Pericardium fibroblast (primary cell): Measurements from ENCODE around the gene CEP350. TPM values are rescaled to one million over a fixed set of nuclear protein-coding genes. Genes with fewer than 3 reads are reported as not detected.

ENCODE experiments used
- total RNA-seq: library from RNA; depleted of rRNA; stranded (reverse); fragments of >200 nt; gene quantifications from 2 replicates; pipeline ENCODE4 v1.2.3, GENCODE V29; 2015

The CEP350 gene, protein sequence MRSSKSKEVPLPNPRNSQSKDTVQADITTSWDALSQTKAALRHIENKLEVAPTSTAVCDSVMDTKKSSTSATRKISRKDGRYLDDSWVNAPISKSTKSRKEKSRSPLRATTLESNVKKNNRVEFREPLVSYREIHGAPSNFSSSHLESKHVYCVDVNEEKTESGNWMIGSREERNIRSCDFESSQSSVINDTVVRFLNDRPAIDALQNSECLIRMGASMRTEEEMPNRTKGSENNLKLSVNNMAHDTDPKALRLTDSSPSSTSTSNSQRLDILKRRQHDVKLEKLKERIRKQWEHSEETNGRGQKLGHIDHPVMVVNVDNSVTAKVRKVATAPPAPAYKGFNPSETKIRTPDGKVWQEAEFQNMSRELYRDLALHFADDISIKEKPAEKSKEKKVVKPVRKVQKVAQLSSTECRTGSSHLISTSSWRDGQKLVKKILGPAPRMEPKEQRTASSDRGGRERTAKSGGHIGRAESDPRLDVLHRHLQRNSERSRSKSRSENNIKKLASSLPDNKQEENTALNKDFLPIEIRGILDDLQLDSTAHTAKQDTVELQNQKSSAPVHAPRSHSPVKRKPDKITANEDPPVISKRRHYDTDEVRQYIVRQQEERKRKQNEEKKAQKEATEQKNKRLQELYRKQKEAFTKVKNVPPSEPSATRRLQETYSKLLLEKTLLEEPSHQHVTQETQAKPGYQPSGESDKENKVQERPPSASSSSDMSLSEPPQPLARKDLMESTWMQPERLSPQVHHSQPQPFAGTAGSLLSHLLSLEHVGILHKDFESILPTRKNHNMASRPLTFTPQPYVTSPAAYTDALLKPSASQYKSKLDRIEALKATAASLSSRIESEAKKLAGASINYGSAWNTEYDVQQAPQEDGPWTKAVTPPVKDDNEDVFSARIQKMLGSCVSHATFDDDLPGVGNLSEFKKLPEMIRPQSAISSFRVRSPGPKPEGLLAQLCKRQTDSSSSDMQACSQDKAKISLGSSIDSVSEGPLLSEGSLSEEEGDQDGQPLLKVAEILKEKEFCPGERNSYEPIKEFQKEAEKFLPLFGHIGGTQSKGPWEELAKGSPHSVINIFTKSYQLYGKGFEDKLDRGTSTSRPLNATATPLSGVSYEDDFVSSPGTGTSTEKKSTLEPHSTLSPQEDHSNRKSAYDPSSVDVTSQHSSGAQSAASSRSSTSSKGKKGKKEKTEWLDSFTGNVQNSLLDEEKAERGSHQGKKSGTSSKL (N-terminal part only)
- total RNA-seq: 18.7 and 28.9 TPM in 2 replicates

DNA sequence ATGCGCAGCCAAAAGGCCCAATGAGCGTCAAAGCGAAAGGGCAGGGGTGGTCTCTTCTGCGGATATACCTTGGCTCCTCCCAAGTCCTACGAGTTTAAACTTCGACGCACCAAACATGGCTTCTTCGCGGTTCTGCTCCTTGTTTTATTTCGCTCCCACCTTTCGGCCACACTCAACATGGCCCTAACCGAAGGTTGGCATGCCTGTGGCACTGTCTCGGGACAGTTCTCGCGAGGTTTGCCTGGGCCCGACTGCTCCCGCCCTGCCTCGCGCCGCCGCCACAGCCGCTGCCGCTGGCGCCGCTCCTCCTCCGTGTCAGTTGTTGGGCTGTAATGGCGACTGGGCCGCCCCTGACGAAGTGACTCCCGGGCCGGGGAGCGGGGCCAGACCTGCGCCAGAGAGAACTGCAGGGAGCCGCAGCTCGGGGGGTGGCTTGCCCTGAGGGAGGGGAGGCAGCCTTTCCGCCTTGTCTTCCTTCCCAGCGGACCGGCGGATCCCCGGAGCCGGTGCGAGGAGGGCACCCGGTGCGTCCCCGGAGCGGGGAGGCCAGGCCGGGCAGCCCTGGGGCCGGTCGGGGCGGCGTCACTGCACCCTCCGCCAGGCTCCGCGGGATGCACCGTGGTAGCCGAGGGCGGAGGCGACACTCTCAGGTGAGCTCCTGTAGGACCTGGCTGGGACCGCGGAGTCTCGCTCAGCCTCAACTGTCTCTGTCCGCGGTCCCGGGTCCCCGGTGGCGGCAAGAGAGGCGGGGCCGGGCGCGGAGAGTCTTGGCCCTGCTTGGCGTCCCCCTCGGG lies at the start of gene CEP350:
CEP350 (plus strand) TSS at position 318 of the 794 bp plus-strand sequence. CDS start 31,372 bp downstream, outside the sequence.

DNA sequence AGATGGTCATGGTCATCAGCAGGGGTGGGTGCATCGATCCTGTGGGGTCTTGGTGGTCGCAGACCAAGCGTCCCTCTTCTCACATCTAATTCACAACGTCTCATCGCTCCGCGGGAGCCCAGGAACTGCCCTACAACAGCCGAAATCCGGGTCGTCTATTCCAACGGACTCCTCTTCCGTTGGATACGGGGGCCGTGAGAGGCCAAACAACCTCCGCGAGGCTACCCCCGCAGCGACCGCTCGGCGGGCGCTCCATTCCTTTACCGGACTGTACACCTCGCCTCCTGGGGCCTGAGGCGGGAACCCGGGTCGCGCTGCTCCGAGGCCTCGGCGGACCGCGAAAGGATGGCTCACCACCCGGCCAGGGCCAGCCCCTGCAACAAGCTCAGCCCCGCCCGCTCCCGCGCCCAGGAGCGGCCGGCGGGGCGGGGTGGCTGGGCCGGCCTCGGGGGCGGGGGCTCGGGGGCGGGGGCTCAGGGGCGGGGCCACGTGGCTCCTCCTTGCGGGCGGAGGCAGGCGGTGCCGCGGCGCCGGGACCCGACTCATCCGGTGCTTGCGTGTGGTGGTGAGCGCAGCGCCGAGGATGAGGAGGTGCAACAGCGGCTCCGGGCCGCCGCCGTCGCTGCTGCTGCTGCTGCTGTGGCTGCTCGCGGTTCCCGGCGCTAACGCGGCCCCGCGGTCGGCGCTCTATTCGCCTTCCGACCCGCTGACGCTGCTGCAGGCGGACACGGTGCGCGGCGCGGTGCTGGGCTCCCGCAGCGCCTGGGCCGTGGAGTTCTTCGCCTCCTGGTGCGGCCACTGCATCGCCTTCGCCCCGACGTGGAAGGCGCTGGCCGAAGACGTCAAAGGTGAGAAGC lies 199.9 kb downstream of the CEP350 start, which contains the start of gene QSOX1:
QSOX1 (plus strand) TSS at position 545 of the 857 bp plus-strand sequence; CDS start at position 584, 39 bp downstream.

Other genes starting within 250 kb of the CEP350 start
- gene FAM163A, start 211.5 kb upstream of the CEP350 start, total RNA-seq: not detected in 2 replicates
- 54.1 and 55.9 TPM in 2 replicates for gene TOR1AIP2, start 77.0 kb upstream of the CEP350 start, total RNA-seq
- 54.3 and 69.9 TPM in 2 replicates for gene TOR1AIP1, start 72.5 kb upstream of the CEP350 start, total RNA-seq
- gene QSOX1, start 200.1 kb downstream of the CEP350 start, total RNA-seq: 367 and 1,121 TPM in 2 replicates